ENCODE measurements around the gene PPM1L. TPM values are rescaled to one million over a fixed set of nuclear protein-coding genes. Genes with fewer than 3 reads are reported as not detected.

The PPM1L gene
- total RNA-seq, 1 experiment from 2014 or later = 13.2 TPM

GRCh38 chr3:160841455-160841854 lies 85.4 kb downstream of the PPM1L start:
- POLR2A ChIA-PET = no interaction called here
- H4K20me1 ChIP-seq (ENCODE audit: insufficient read depth) = no peaks in the 10 kb centered on the region
- CTCF ChIA-PET = no interaction called here
- no peaks in the 10 kb centered on the region for H3K4me1 ChIP-seq (ENCODE audit: control insufficient read depth in 1 of 2, insufficient read depth in 2 of 2, low read length in 2 of 2)
- no peak overlapping the region for H3K4me2 ChIP-seq (ENCODE audit: low read length)
- no peak overlapping the region for H3K4me3 ChIP-seq (replicated peaks in 1 of 2; ENCODE audit: low read depth in 1 of 2, low read length in 2 of 2)
- no peaks in the 10 kb centered on the region for H3K36me3 ChIP-seq (ENCODE audit: control insufficient read depth in 1 of 2, insufficient read depth in 2 of 2, low read length in 2 of 2)
- H3K27me3 ChIP-seq (ENCODE audit: insufficient read depth, low read length) = no peaks in the 10 kb centered on the region
- no peak overlapping the region for H3K27ac ChIP-seq (ENCODE audit: low read depth, low read length)
- no peaks in the 10 kb centered on the region for H3K9me3 ChIP-seq (ENCODE audit: control insufficient read depth in 1 of 2, insufficient read depth in 1 of 2, low read depth in 1 of 2, low read length in 2 of 2)
- no peaks in the 10 kb centered on the region for H3K9me2 ChIP-seq (ENCODE audit: insufficient read depth)
- DNase-seq (ENCODE audit: low read depth, low spot score) (no peak), ATAC-seq (no peak)
- no peaks in the 10 kb centered on the region for H3K79me2 ChIP-seq (ENCODE audit: insufficient read depth, low read length)
- H2AFZ ChIP-seq (ENCODE audit: low read depth, low read length, poor library complexity, severe bottlenecking) = no peak overlapping the region
- RAD21 ChIA-PET (ENCODE audit: low non-redundant PET in 1 of 2, low total read pairs in 2 of 2, uncharacterized antibody in 2 of 2, unreplicated experiment in 2 of 2) = no interaction called here
- H3K9ac ChIP-seq (ENCODE audit: low read length) = no peak overlapping the region
- BruUV-seq (replicated peaks) = no TSS peak
- TF ChIP-seq YY1 (IDR thresholded peaks at IDR 0.05; ENCODE audit: extremely low read depth, insufficient replicate concordance, low read depth, low read length) = no peak
- TF ChIP-seq CTCF (IDR thresholded peaks at IDR 0.05 in 2 of 3, conservative IDR thresholded peaks at IDR 0.05 in 1 of 3; ENCODE audit: borderline replicate concordance in 1 of 3, insufficient read depth in 1 of 3, low read depth in 2 of 3, low read length in 2 of 3) = no peak
- no peak for TF ChIP-seq POLR2AphosphoS5 (IDR thresholded peaks at IDR 0.05; ENCODE audit: low read depth, low read length)
- no peak for TF ChIP-seq SIN3A (IDR thresholded peaks at IDR 0.05; ENCODE audit: low read depth)
- no peak for TF ChIP-seq CEBPB (IDR thresholded peaks at IDR 0.05; ENCODE audit: low read depth)
- TF ChIP-seq FOSL1 (IDR thresholded peaks at IDR 0.05; ENCODE audit: low read depth) = no peak
- TF ChIP-seq SRF (IDR thresholded peaks at IDR 0.05; ENCODE audit: low read depth) = no peak
- TF ChIP-seq EZH2 (IDR thresholded peaks at IDR 0.05) = no peak
- TF ChIP-seq ZFX (IDR thresholded peaks at IDR 0.05) = no peak
- TF ChIP-seq ELF1 (IDR thresholded peaks at IDR 0.05; ENCODE audit: borderline replicate concordance, low read depth) = no peak
- no peak for TF ChIP-seq SP1 (IDR thresholded peaks at IDR 0.05; ENCODE audit: low read depth)
- TF ChIP-seq ZBTB33 (IDR thresholded peaks at IDR 0.05; ENCODE audit: extremely low read depth, insufficient replicate concordance, low read length) = no peak
- TF ChIP-seq EZH2phosphoT487 (IDR thresholded peaks at IDR 0.05; ENCODE audit: borderline replicate concordance) = no peak
- intact Hi-C loops (cut with micrococcal nuclease) = no loop called here

Data from HCT116 (cell line).